Measurements from ENCODE around the gene GPR146. TPM values are rescaled to one million over a fixed set of nuclear protein-coding genes. Genes with fewer than 3 reads are reported as not detected.
A peak's percentile ranks its signal among the peaks of the same experiment; 100 is the strongest.

The GPR146 gene
- total and polyA plus RNA-seq, 2 of the 4 experiments (the other 2 are of a cell fraction) = 2.2 to 3.4 TPM

DNA sequence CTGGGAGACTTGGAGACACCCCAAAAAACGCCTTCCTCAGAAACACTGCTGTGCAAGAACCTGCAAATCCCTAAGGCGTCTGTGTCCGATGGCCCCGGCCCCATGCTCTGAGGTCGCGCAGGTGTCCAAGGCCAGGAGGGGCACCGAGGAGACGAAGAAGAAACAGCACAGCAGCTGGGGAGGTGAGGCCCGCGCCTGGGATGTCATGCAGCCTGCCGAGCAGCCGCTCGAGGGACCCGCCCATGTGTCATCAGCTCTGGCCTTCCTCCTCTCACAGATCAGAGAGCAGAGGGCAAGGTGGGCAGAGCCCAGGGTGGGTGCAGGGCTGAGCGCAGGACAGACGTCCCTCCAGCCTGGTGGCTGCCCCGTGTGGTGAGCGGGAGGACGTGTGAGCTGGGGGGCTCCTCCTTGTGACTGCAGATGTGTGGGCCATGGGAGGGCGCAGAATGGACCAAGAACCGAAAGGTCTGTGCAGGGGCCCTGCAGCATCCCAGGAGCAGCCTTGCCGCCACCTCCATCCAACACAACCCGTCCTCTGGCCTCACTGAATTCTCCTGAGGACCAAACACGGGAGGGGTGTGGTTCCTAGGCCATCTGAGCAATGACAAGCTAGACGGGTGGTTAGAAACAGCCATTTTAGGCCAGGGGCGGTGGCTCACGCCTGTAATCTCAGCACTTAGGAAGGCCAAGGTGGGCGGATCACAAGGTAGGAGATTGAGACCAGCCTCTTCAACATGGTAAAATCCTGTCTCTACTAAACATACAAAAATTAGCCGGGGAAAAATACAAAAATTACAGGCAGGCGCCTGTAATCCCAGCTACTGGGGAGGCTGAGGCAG is 30.5 kb downstream of the GPR146 start:
- H4K91ac ChIP-seq (ENCODE audit: insufficient read depth, low read depth, low read length) = no peak overlapping the region
- peak overlapping the region; percentile 37 for H2AK9ac ChIP-seq (replicated peaks; ENCODE audit: low read depth, low read length, poor library complexity)
- no peak overlapping the region for H3K4me2 ChIP-seq (ENCODE audit: low read depth, low read length)
- ATAC-seq (ENCODE audit: low read depth) (no peak), DNase-seq (no peak)
- BruUV-seq (replicated peaks) = no TSS peak
- no peak overlapping the region for H2AFZ ChIP-seq (replicated peaks; ENCODE audit: low read length, poor library complexity)
- no peak overlapping the region for H3K9ac ChIP-seq (ENCODE audit: low read depth, low read length)
- 80% methylated on average over 3 of the region's 30 CpGs; no CpG with 5 or more reads in 1 of the 2 experiments for WGBS, 2 experiments (ENCODE audit: extremely low coverage in 2 of 2, insufficient read length in 1 of 2)
- no peak overlapping the region for H3K14ac ChIP-seq (replicated peaks; ENCODE audit: low read depth, low read length)
- H4K20me1 ChIP-seq (ENCODE audit: insufficient read depth, low read length) = peaks cover 42% of the 10 kb centered on the region
- H3K18ac ChIP-seq (ENCODE audit: low read depth, low read length) = no peak overlapping the region
- no peak overlapping the region for H2AK5ac ChIP-seq (ENCODE audit: low read depth, low read length)
- H3K9me1 ChIP-seq (ENCODE audit: insufficient read depth, low read length) = 0 out of 2 replicates have a peak, but pooled peaks cover 5% of the 10 kb centered on the region
- POLR2A ChIA-PET (ENCODE audit: unreplicated experiment) = no interaction called here
- H3K4ac ChIP-seq (ENCODE audit: low read depth, low read length) = no peak overlapping the region
- in situ Hi-C loops (cut with MboI; ENCODE audit: low sequenced_read_pairs) (no loop called here), intact Hi-C loops (cut with micrococcal nuclease) (no loop called here), dilution Hi-C loops (cut with HindIII; ENCODE audit: low sequenced_read_pairs, unreplicated experiment) (no loop called here)
- no peak overlapping the region for H4K8ac ChIP-seq (ENCODE audit: low read depth in 2 of 2, low read length in 2 of 2)
- H3K56ac ChIP-seq (ENCODE audit: extremely low read depth, insufficient read depth, low read length) = no peak overlapping the region
- CTCF ChIA-PET = interaction anchor here (1.2 kb wide), 1 partner anchor 9 kb away, joined by 4 read pairs; no protein-coding TSS in a partner anchor
- no peak overlapping the region for H2BK120ac ChIP-seq (ENCODE audit: low read depth, low read length)
- no peaks in the 10 kb centered on the region for H3K79me1 ChIP-seq (ENCODE audit: low read depth in 1 of 2, low read length in 2 of 2)
- H3K36me3 ChIP-seq (ENCODE audit: control insufficient read depth, insufficient read depth, low read length) = no peaks in the 10 kb centered on the region
- no peak overlapping the region for H3K4me3 ChIP-seq (ENCODE audit: insufficient read depth, low read depth, low read length)
- H3K9me3 ChIP-seq (ENCODE audit: control insufficient read depth, insufficient read depth, low read length) = no peaks in the 10 kb centered on the region
- H4K5ac ChIP-seq (ENCODE audit: low read depth, low read length) = no peak overlapping the region
- H2BK15ac ChIP-seq (ENCODE audit: low read depth, low read length) = no peak overlapping the region
- H3K4me1 ChIP-seq (ENCODE audit: control insufficient read depth, insufficient read depth, low read length) = no peaks in the 10 kb centered on the region
- no peak overlapping the region for H3K27ac ChIP-seq (ENCODE audit: insufficient read depth, low read length)
- no peak overlapping the region for H3K23ac ChIP-seq (ENCODE audit: low read depth, low read length)
- H3K27me3 ChIP-seq (ENCODE audit: control insufficient read depth, insufficient read depth, low read length) = no peaks in the 10 kb centered on the region
- no peak overlapping the region for H2BK20ac ChIP-seq (ENCODE audit: low read depth, low read length)
- H2BK5ac ChIP-seq (ENCODE audit: low read depth, low read length, poor library complexity, severe bottlenecking) = no peak overlapping the region
- TF ChIP-seq CEBPB (IDR thresholded peaks at IDR 0.05; ENCODE audit: low read depth, low read length) (no peak), RFX5 (IDR thresholded peaks at IDR 0.05; ENCODE audit: low read depth, low read length) (no peak), RAD21 (IDR thresholded peaks at IDR 0.05; ENCODE audit: low read length) (no peak), MXI1 (IDR thresholded peaks at IDR 0.05; ENCODE audit: borderline replicate concordance, low read depth, low read length) (no peak), POLR2A (IDR thresholded peaks at IDR 0.05; ENCODE audit: low read depth, low read length) (no peak), CHD1 (IDR thresholded peaks at IDR 0.05; ENCODE audit: low read depth, low read length) (no peak)
- TF ChIP-seq, protein P1, sequence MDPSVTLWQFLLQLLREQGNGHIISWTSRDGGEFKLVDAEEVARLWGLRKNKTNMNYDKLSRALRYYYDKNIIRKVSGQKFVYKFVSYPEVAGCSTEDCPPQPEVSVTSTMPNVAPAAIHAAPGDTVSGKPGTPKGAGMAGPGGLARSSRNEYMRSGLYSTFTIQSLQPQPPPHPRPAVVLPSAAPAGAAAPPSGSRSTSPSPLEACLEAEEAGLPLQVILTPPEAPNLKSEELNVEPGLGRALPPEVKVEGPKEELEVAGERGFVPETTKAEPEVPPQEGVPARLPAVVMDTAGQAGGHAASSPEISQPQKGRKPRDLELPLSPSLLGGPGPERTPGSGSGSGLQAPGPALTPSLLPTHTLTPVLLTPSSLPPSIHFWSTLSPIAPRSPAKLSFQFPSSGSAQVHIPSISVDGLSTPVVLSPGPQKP (IDR thresholded peaks at IDR 0.05; ENCODE audit: borderline replicate concordance, low read depth, low read length) = no peak
- TF ChIP-seq, protein P2, sequence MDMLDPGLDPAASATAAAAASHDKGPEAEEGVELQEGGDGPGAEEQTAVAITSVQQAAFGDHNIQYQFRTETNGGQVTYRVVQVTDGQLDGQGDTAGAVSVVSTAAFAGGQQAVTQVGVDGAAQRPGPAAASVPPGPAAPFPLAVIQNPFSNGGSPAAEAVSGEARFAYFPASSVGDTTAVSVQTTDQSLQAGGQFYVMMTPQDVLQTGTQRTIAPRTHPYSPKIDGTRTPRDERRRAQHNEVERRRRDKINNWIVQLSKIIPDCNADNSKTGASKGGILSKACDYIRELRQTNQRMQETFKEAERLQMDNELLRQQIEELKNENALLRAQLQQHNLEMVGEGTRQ (IDR thresholded peaks at IDR 0.05; ENCODE audit: low read depth, low read length) = no peak
